GM19395 (cell line): ENCODE results near the gene HOXC6.
A peak's percentile ranks its signal among the peaks of the same experiment; 100 is the strongest.

Experiments used
- ATAC-seq: cut with Tn5 transposase; IDR thresholded peaks from one replicate; pipeline ENCODE4 v1.9.1; 2021; ENCODE audit warnings: mild to moderate bottlenecking, moderate library complexity; ENCODE audit not compliant: unreplicated experiment

HOXC6 gene

GRCh38 chr12:54028314-54029201, at the start of gene HOXC6:
Gene HOXC6 (plus strand): TSS chr12:54028440. CDS start chr12:54028522, 82 bp downstream.
- ATAC-seq = no peak

GRCh38 chr12:53978477-53979356, 49.5 kb upstream of the HOXC6 start:
- ATAC-seq = no peak

GRCh38 chr12:53980104-53980801, 48.0 kb upstream of the HOXC6 start:
- ATAC-seq = no peak

GRCh38 chr12:53980802-53981496, 47.3 kb upstream of the HOXC6 start:
- ATAC-seq = no peak

DNA sequence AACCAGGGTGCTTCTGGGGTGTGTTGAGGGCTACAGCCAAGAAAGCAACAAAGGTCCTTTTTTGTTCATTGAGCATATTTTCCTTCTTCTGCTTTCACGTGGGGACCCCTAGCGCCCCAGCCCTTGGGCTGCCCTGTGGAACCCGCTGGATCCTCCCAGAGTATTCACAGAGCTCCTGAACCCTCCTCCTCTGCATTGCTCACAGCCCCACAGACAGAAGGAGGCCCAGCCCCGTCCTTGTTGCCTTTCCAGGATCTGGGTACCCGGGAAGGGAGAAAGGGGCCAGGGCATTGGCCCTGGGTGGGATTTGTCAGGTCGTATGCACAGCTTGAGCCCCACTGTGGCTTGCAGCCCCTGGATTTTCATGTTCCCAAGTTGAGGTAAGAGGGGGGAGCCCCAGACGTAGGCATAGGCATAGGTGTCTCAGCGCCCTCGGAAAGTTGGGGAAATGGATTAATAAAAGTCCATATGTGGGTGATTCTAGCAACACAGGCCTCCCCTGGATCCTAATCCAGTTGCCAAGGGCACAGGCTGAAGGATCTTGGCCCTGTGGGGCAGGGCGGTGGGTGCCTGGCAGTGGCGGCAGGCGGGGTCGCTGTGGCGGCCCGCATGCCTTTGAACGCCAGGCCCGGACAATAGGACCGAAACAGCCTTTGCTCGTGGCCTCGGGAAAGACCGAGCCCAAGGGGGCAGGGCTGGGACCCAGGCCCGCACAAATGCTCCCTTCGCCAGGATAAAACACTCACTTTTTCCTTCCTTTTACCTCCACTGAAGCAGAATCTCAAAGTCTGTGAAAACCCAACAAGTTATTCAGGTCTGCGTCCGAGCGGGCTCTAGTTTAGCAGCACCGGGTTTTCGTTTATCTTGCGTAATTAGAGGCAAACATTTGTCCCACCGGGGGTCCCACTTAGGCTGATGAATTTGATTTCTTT, 46.3 kb upstream of the HOXC6 start:
- ATAC-seq = no peak

- ATAC-seq = no peak
These were observed 45.3 kb upstream of the HOXC6 start for GRCh38 chr12:53982648-53983567.

- no peak for ATAC-seq
These were observed 44.7 kb upstream of the HOXC6 start for GRCh38 chr12:53983568-53983949.

- ATAC-seq = no peak
These were observed 44.2 kb upstream of the HOXC6 start for GRCh38 chr12:53983950-53984572.

- peak; percentile 61 for ATAC-seq
These were observed 43.1 kb upstream of the HOXC6 start, which contains the start of gene HOXC10 for GRCh38 chr12:53984901-53985691. Gene HOXC10 (plus strand): TSS chr12:53985146. CDS start chr12:53985260, 114 bp downstream.

- ATAC-seq = no peak
These were observed 42.6 kb upstream of the HOXC6 start for GRCh38 chr12:53985692-53985993.

DNA sequence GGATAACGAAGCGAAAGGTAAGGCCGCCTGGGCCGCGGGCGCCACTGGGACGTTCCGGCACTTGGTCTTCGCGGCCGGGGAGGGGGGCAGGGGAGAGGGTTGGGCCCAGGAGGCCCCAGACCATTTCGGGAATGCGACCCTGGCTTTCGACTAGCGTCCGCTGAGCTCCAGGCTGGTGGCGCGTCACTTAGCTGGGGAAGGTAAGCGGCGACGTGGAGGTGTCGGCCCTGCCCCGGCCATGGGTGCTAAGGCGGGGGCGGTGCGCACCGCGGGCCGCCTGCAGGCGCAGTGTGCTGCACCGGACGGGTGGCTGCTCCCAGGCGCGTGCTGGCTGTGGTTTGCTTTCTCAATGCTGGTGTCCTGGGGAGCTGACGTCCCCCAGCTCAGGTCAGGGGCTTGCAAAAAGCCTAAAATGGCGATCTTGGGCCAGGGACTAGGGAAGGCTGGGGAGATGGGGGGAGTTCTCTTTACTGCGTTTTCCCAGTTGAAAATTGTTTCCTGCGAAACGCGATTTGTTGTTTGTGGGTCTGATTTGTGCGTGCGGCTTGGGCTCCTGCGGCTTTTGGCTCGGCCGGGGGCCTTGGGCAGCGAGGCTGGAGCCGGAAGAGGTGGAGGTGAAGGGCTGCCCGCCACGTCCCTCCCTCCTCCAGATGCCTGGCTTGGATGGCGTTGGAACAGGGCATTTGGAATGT, 42.1 kb upstream of the HOXC6 start:
- ATAC-seq = no peak

DNA sequence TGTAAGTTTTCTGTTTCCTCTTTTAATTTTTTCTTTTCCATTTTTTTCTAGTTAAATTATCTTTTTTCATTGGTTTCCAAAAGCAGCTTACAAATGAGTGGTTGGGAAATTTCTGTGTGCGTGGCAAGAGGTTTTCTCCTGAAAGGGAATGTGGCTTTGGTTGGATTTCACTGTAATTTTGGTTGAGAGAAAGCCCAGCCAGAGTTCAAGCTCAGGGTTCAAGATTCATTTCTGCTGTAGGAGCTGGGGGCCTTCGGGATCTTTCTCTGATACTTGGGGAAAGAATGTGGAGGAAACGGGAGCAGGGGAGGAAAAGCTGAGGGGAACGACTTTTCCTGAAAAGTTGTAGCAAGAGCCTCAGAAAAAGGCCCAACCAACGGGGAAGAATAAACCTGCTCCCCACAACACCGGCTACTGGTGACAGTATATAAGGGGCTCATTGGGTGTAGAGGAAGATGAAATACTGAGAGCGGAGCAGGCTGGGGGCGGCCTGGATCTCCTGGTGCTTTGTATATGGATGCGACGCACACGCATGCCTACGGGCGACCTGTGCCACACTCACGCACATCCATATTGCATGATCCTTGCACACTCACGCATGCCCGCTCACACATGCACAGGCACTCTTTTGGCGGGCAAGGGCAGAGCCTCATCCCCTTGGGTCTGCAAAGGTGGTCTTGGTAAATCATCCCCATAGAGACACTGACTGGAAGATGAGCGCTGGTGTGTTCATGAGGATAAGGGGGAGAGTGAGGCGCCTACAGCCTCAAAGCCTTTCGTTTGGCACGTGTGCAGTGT, 41.4 kb upstream of the HOXC6 start:
- no peak for ATAC-seq

DNA sequence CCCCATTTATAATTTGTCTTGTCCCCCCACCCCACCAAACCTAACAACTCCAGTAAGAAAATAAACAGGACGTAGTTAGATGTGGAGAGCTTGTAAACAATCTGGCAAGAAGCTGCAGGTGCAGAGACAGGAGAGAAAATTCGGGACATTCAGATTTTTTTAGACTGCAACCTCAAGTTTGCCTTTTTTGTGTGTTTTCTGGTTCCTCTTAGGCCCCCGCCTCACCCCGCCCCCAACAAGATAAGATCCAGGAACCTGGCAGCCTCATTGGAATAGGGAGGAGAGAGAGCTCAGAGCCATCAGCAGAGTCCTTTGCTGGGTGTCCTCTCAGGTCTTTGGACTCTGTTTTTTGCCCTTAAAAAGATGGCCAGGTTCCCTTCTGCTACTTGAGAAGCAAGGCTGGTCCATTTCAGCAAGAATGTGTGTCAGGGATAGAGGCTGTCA, 40.4 kb upstream of the HOXC6 start:
- no peak for ATAC-seq

- no peak for ATAC-seq
These were observed 39.6 kb upstream of the HOXC6 start for GRCh38 chr12:53988541-53989226.
